Cardiac muscle cell (in vitro differentiated cells and primary cell): ENCODE data around the gene ATP10D. TPM values are rescaled to one million over a fixed set of nuclear protein-coding genes. Genes with fewer than 3 reads are reported as not detected.
"Not testable (repeated sequence)": the region's sequence is repeated elsewhere in the genome, so short reads cannot be mapped to it uniquely, and the experiment has no call there.

ENCODE experiments used
- DNase-seq, 2 donors: peaks; one replicate each; pipeline versions ENCODE4 v3.0.0 to v3.0.0-alpha.2; 2010 to 2017; ENCODE audit warnings: low read depth in 1 of 2, low spot score in 1 of 2
- H3K27ac ChIP-seq: fragments of 200-600 bp; sonication (generic); 2 replicates; pipeline ENCODE4 v1.5.1; 2016
- H3K27me3 ChIP-seq: fragments of 200-600 bp; sonication (generic); 2 replicates; pipeline ENCODE4 v1.6.0; 2016; ENCODE audit warnings: control low read depth
- H3K36me3 ChIP-seq: fragments of 200-600 bp; sonication (generic); 2 replicates; pipeline ENCODE4 v1.5.1; 2016; ENCODE audit warnings: control low read depth
- H3K4me1 ChIP-seq: fragments of 200-600 bp; sonication (generic); 2 replicates; pipeline ENCODE4 v1.8.1; 2017; ENCODE audit warnings: low read depth, mild to moderate bottlenecking, mixed run types
- H3K4me3 ChIP-seq: fragments of 200-600 bp; sonication (generic); 2 replicates; pipeline ENCODE4 v1.5.1; 2016; ENCODE audit warnings: mild to moderate bottlenecking
- H3K9me3 ChIP-seq: fragments of 200-600 bp; sonication (generic); 2 replicates; pipeline ENCODE4 v1.5.1; 2017; ENCODE audit warnings: low read depth, mild to moderate bottlenecking, control low read depth
- polyA plus RNA-seq: library from polyadenylated mRNA; unstranded; fragments of >200 nt; fragmentation: Nextera tagmentation; extraction: Ambion mirVana; gene quantifications from 2 replicates; pipeline ENCODE4 v1.2.1, GENCODE V29; 2016
- total RNA-seq: library from RNA; depleted of rRNA; stranded (reverse); fragments of >200 nt; gene quantifications from 2 replicates; pipeline ENCODE4 v1.2.3, GENCODE V29; 2016
- TF ChIP-seq, protein P1 (sequence below): IDR thresholded peaks from 2 replicates; pipeline ENCODE4 v1.5.1; 2012; ENCODE audit warnings: low read depth, mild to moderate bottlenecking, low read length

ATP10D gene
- total and polyA plus RNA-seq, 2 experiments from 2014 or later = 5.5 to 7.7 TPM

DNA sequence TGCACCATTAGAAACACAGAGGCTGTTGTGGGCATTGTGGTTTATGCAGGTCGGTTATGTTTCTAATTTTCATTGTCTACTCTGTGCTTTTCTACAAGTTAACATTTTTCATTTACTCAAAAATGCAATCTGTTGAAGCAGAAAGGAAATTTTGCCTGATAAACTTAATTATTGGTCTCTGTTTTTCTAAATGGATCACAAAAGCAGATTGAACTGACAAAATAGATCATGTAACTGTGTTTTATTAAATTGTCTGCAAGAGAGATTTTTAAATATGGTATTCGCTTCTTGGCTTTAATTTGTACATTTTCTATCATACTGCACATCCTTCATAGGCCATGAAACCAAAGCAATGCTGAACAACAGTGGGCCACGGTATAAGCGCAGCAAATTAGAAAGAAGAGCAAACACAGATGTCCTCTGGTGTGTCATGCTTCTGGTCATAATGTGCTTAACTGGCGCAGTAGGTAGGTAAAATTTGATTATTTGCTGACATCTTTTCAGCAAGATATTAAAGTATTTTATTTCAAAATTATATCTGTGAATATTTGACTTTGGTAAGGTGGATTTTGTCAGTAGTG, 50.6 kb downstream of the ATP10D start:
- Histone ChIP-seq H3K27ac (no peak overlapping the region), H3K36me3 (no peaks in the 10 kb centered on the region), H3K4me1 (no peaks in the 10 kb centered on the region), H3K4me3 (no peak overlapping the region), H3K9me3 (no peaks in the 10 kb centered on the region), H3K27me3 (no peaks in the 10 kb centered on the region)
- TF ChIP-seq, protein P1, sequence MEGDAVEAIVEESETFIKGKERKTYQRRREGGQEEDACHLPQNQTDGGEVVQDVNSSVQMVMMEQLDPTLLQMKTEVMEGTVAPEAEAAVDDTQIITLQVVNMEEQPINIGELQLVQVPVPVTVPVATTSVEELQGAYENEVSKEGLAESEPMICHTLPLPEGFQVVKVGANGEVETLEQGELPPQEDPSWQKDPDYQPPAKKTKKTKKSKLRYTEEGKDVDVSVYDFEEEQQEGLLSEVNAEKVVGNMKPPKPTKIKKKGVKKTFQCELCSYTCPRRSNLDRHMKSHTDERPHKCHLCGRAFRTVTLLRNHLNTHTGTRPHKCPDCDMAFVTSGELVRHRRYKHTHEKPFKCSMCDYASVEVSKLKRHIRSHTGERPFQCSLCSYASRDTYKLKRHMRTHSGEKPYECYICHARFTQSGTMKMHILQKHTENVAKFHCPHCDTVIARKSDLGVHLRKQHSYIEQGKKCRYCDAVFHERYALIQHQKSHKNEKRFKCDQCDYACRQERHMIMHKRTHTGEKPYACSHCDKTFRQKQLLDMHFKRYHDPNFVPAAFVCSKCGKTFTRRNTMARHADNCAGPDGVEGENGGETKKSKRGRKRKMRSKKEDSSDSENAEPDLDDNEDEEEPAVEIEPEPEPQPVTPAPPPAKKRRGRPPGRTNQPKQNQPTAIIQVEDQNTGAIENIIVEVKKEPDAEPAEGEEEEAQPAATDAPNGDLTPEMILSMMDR = no peak
- no peak for DNase-seq

DNA sequence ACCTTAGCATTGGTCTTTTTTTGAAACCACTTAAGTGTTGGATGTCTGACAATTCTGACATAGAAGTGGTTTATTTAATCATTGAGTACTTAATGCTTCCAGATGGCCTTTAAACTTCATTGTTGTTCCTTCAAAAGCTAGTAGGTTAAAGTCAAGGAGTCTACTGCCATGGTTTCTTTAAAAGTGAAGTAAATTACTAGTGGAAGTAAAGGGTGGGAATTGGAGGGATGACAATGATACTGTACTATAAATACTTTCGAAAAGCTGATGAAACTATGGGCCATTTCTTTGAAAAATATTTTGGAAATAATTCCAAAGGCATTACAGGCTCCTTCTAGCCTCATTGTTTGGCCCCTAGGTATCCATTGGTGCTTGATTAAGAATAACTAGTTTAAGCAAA, 51.9 kb downstream of the ATP10D start:
- no peak overlapping the region for H3K4me3 ChIP-seq
- no peaks in the 10 kb centered on the region for H3K27me3 ChIP-seq
- H3K4me1 ChIP-seq = no peaks in the 10 kb centered on the region
- H3K27ac ChIP-seq = no peak overlapping the region
- no peaks in the 10 kb centered on the region for H3K36me3 ChIP-seq
- H3K9me3 ChIP-seq = no peaks in the 10 kb centered on the region
- TF ChIP-seq, protein P1 = no peak
- no peak for DNase-seq

DNA sequence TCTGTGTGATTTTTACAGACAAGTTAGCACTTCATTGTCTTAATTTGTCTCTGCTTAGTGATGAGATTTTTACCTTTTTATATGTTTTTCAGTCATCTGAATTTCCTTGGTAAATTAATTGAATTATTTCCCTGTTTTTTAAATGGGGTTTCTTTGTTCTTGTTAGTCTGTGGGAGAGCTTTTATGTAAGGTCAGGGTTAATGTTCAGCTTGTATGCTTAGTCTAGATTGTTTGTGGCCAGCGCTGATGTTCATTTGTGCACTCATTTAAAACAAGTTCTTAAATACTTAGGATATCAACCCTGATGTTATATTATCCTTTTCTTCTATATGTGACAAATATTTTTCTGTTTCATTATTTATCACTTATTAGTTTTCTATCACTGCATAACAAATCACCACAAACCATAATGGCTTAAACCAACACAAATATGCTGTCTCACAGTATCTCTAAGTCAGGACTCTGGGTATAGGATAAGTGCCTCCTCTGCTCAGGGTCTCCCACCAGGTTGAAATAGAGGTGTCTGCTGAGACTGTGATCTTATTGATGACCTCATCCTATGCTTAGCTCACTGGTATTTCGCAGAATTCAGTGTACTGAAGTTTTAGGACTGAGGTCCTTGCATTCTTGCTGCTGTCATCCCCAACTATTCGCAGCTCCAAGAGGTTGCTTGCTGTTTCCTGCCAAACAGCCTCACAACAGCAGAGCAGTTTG, 53.2 kb downstream of the ATP10D start:
- TF ChIP-seq, protein P1 = no peak

DNA sequence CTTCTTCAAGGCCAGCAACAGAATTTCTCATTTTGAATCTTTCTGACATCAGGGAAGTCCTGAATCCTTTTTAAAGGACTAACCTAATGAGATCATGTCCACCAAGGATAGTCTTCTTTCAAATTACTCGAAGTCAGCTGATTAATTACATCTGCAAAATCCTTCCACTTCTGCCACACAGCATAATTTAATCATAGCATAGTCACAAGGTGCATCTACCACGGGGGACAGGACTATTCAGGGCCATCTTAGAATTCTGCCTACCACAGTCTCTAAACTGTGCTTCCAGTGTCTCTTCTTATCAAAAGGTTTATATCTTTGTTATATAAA, 53.7 kb downstream of the ATP10D start:
- Histone ChIP-seq H3K27me3 (no peaks in the 10 kb centered on the region), H3K27ac (no peak overlapping the region), H3K4me1 (no peaks in the 10 kb centered on the region), H3K4me3 (no peak overlapping the region), H3K36me3 (no peaks in the 10 kb centered on the region), H3K9me3 (no peaks in the 10 kb centered on the region)
- TF ChIP-seq, protein P1 = no peak
- DNase-seq = no peak

More for the DNA sequence above, 53.2 kb downstream of the ATP10D start:
- no peak overlapping the region for H3K4me3 ChIP-seq
- no peaks in the 10 kb centered on the region for H3K9me3 ChIP-seq
- DNase-seq = no peak
- no peak overlapping the region for H3K27ac ChIP-seq
- no peaks in the 10 kb centered on the region for H3K27me3 ChIP-seq
- no peaks in the 10 kb centered on the region for H3K4me1 ChIP-seq
- no peaks in the 10 kb centered on the region for H3K36me3 ChIP-seq

DNA sequence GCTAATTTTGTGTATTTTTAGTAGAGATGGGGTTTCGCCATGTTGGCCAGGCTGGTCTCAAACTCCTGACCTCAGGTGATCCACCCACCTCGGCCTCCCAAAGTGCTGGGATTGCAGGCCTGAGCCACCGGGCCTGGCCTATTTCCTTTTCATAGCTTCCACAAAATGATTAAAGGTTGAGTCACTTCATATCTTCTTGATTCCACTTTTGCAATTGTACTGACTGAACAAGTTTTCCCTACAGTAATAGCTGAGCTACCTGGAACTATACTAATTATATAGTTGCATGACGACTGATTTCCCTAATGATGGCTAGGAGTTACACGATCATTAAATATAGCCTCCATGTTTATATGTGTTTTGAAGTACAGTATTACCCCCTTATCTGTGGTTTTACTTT, 57.6 kb downstream of the ATP10D start:
- DNase-seq = peak in 1 of 2 donors; percentile 33
- not testable (repeated sequence) for H3K4me3 ChIP-seq, H3K27ac ChIP-seq, H3K36me3 ChIP-seq, H3K4me1 ChIP-seq, H3K27me3 ChIP-seq, H3K9me3 ChIP-seq

DNA sequence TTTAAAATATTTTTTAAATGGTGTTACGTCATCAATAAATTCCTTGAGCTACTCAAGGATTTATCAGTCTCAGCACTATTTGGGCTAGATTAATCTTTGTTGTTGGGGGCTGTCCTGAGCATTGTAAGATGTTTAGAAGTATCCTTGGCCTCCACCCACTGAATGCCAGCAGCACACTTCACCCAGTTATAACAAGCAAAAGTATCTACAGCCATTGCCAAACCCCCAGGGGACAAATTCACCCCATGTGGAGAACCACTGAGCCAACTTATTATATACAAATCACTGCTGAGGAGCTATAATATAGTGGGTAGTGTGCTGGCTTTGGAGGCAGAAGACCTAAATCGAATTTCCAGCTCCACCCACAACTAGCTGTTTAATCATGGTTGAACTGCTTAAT, 58.3 kb downstream of the ATP10D start:
- DNase-seq = no peak
- Histone ChIP-seq H3K4me1 (no peaks in the 10 kb centered on the region), H3K36me3 (no peaks in the 10 kb centered on the region), H3K4me3 (no peak overlapping the region), H3K27me3 (no peaks in the 10 kb centered on the region), H3K9me3 (no peaks in the 10 kb centered on the region), H3K27ac (no peak overlapping the region)
- TF ChIP-seq, protein P1 = no peak

DNA sequence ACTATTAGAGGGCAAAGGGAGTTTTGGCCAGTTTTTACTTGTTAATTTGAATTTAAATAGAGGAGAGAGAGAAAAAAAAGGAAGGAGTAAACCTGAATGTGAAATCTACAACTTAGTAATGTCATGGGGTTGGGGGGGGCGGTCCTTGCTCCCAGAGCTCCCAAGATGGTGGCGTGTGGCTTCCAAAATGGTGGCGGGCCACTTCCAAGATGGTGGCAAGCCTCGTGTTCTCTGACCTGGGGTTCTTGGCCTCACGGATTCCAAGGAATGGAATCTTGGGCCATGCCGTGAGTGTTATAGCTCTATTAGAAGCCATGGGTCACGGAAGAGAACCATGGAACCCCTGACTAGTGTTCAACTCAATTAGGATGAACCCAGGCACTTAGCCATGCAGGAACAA, 65.3 kb downstream of the ATP10D start:
- H3K4me3 ChIP-seq, H3K27me3 ChIP-seq, H3K27ac ChIP-seq, DNase-seq, H3K4me1 ChIP-seq, H3K9me3 ChIP-seq, H3K36me3 ChIP-seq: not testable (repeated sequence)
